GM12874 (cell line): ENCODE measurements around the gene KRTAP10-7.

Source experiments
- TF ChIP-seq, protein P1 (sequence below): IDR thresholded peaks from 2 replicates; pipeline ENCODE4 v1.5.1; 2011; ENCODE audit warnings: low read depth, mild to moderate bottlenecking, control low read depth, low read length, moderate library complexity; ENCODE audit not compliant: insufficient read depth

The KRTAP10-7 gene

DNA sequence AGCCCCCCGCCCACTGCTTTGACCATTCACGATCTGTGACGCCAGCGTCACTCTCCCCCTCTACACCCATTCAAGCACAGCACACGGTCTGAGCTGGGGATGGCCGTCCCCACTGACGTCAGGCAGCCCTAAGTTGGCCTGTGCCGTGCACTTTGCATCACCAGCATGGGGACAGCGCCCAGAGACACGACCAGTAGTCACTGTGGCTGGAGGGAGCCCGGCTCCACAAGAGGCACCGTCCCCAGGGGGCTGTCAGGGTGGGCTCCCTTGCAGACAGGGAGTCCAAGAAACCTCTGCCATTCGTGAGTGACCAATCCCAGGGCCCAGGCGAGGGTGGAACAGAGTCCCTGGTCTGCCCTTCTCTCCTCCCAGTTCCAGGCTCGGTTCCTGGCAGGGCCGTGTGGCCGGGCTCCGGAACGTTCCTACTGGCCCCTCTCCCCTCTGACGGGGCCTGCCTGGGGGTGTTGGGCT is 13.8 kb downstream of the KRTAP10-7 start:
- TF ChIP-seq, protein P1, sequence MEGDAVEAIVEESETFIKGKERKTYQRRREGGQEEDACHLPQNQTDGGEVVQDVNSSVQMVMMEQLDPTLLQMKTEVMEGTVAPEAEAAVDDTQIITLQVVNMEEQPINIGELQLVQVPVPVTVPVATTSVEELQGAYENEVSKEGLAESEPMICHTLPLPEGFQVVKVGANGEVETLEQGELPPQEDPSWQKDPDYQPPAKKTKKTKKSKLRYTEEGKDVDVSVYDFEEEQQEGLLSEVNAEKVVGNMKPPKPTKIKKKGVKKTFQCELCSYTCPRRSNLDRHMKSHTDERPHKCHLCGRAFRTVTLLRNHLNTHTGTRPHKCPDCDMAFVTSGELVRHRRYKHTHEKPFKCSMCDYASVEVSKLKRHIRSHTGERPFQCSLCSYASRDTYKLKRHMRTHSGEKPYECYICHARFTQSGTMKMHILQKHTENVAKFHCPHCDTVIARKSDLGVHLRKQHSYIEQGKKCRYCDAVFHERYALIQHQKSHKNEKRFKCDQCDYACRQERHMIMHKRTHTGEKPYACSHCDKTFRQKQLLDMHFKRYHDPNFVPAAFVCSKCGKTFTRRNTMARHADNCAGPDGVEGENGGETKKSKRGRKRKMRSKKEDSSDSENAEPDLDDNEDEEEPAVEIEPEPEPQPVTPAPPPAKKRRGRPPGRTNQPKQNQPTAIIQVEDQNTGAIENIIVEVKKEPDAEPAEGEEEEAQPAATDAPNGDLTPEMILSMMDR, result no peak

DNA sequence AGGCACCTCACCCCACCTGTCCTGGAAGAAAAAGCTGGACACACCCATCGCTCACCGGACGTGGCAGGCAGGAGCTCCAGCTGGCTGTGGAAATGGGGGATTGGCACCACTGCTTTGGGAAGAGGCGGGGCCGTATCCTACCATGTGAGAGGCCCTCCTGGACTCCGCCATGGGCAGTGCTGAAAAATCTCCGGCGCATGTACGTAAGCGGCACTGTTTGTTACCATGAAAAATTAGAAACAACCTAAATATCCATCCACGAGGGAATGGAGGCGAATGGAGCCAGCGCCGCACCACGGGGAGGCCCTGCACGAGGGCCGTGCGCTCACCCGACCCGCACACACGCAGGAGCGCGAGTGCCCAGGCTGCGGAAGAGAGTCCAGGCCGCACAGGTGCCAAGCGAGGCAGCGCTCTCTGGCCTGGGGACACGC is 14.6 kb downstream of the KRTAP10-7 start:
- TF ChIP-seq, protein P1, result no peak

DNA sequence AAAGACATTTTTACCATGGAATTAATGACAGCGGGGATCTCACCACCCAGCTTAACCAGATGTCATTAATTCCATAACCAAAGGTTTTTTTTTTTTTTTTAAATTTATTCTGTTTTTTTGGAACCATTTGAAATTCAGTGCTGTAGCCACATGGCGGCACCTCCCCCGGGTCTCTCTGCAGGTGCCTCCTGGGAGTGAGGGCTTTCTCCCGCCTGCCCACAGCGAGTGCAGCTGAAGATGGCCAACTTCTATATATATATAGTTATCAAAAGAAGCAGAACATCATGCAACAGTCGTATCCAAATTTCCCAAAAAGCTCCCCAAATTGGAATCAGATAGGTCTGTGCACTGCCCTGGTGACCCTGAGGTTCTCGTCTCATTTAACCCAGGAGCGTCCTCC is 15.1 kb downstream of the KRTAP10-7 start:
- TF ChIP-seq, protein P1, result no peak

DNA sequence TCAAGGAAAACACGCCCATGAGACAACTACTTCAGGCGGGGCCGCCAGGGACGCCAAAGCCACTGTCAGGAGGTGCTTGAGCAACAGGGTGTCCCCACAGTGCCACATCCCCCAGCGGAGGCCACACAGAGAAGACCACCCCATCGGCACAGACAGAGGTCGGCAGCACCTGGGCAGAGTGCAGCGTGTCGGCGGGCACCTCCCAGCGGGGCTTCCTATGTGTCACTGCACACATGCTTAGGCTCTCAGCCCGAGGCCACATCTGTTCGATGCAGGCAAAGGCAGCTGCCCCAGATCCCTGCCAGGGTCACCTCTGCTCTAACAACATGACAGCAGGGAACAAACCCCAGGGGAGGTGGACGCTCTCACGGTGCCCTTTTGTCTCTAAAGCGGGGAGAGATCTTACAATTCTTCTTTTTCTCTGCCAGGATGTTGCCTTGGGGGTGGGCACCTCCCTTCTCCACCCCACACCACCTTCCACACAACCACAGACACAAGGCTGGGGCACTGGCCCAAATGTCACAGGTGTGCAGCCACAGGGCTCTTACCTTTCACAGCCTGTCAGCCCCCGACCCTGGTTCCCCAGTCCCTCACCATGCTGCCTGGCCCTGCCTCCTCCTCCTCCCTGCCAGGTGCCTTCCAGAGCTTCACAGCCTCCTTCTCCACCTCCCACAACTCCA is 15.7 kb downstream of the KRTAP10-7 start:
- TF ChIP-seq, protein P1, result no peak

DNA sequence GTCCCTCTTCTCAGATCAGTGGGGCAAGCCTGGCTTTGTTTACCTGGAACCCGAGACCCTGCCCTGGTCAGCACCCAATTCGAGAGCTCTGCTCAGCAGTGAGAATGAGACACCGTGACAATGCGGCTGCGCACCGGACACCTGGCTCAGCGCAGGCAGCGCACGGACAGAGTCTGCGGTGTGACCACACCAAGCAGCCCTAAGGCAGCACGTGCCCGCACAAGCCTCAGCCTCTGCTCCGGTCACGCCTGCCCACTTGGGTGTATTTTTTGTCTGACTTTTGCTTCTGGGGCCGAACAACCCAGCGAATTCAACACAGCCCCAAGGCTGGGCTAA is 16.2 kb downstream of the KRTAP10-7 start:
- TF ChIP-seq, protein P1, result no peak

DNA sequence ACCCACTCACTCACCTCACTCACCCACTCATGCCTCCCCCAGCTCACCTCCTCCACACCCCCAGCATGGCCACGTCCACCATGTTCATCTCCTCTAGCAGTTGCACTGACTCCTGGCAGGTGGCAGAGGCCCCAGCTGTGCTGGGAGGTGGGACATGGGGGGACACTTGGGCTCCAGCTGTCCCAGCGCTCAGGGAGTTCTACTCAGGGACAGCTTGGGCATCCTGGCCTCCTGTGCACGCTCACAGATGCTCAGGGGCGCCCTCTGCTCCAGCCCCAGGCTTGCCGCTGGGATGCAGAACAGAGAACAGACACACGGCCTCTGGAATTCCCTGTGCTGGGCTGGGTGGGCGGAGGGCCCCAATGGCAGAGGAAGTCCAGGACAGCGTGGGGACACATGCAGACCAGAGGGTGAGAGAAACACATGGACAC is 16.7 kb downstream of the KRTAP10-7 start:
- TF ChIP-seq, protein P1, result no peak

DNA sequence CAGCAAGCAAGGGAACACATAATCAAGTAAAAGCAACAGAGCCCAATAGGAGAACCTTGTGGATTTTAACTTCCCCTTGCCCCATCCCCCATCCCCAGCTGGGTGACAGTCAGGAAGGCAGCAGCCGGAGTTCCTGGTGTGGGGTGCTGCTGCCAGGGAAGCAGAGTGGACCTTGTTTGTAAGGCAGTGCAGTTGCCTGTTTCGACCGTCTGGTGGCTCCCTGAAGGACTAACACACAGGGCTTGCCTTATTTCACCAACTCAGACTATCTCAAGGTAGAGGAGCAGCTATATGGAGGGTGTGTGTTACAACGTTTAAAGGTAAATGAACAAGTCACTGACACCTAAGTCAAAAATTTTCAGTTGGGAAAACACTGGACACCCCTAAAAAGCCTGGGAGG is 18.1 kb downstream of the KRTAP10-7 start:
- TF ChIP-seq, protein P1, result no peak
